Testis (tissue), 3 donors: ENCODE measurements around the gene SIK3. TPM values are rescaled to one million over a fixed set of nuclear protein-coding genes. Genes with fewer than 3 reads are reported as not detected.

Experiments used
- DNase-seq: peaks from one replicate; pipeline ENCODE4 v3.0.0-alpha.2; 2019
- H3K27ac ChIP-seq, 2 donors: fragments of 200-600 bp; sonication (generic); one replicate each; pipeline ENCODE4 v1.5.1; 2019
- H3K27me3 ChIP-seq: fragments of 200-600 bp; sonication (generic); one replicate; pipeline ENCODE4 v1.5.1; 2019
- H3K36me3 ChIP-seq: fragments of 200-600 bp; sonication (generic); one replicate; pipeline ENCODE4 v1.5.1; 2017; ENCODE audit warnings: low read depth; ENCODE audit errors: missing control alignments
- H3K4me1 ChIP-seq: fragments of 200-600 bp; sonication (generic); one replicate; pipeline ENCODE4 v1.5.1; 2019
- H3K4me3 ChIP-seq, 2 donors: fragments of 200-600 bp; sonication (generic); one replicate each; pipeline ENCODE4 v1.5.1; 2017 to 2019
- H3K9me3 ChIP-seq: fragments of 200-600 bp; sonication (generic); one replicate; pipeline ENCODE4 v1.5.1; 2017
- CTCF ChIP-seq, 3 experiments: fragments of 450-650 bp in 2 of 3; fragments of 200-600 bp in 1 of 3; sonication (generic) in 1 of 3; IDR thresholded peaks; one replicate each; pipeline ENCODE4 v1.5.1; 2016 to 2019; ENCODE audit warnings: antibody characterized with exemption in 3 of 3, mild to moderate bottlenecking in 2 of 3, moderate library complexity in 1 of 3
- POLR2A ChIP-seq: fragments of 450-650 bp; IDR thresholded peaks from one replicate; pipeline ENCODE4 v1.6.1; 2017; ENCODE audit warnings: antibody characterized with exemption, mild to moderate bottlenecking, moderate library complexity
- WGBS, 2 donors: methylation state at CpG; one replicate each; pipeline ENCODE4 v1.1.5; 2018; 5-methylcytosine and 5-hydroxymethylcytosine counted together
- intact Hi-C: fragments of 100-400 bp; cut with DNase I; formaldehyde crosslinking; loops from one replicate; pipeline ENCODE4 v1.15.1; 2023; ENCODE audit warnings: low total_unique reads
- polyA plus RNA-seq: library from polyadenylated mRNA; stranded (reverse); fragments of 350-450 nt; fragmentation: Illumina TruSeq; extraction: RNeasy Lipid Tissue Mini Kit (QIAGEN cat#74804); gene quantifications from one replicate; pipeline ENCODE4 v1.2.3, GENCODE V29; 2014; ENCODE audit warnings: low read depth, low replicate concordance; ENCODE audit not compliant: insufficient read depth
- total RNA-seq, 2 donors: library from RNA; depleted of rRNA; stranded (reverse); fragments of >200 nt; gene quantifications; one replicate each; pipeline ENCODE4 v1.2.3, GENCODE V29; 2016

The SIK3 gene
- total and polyA plus RNA-seq, 3 donors from 2014 or later, result 112 to 125 (median 123) TPM

GRCh38 chr11:116906479-116906878, 191.7 kb downstream of the SIK3 start:
- Histone ChIP-seq H3K4me1 (no peaks in the 10 kb centered on the region), H3K27ac (no peak overlapping the region), H3K9me3 (no peaks in the 10 kb centered on the region), H3K4me3 (no peak overlapping the region), H3K27me3 (no peaks in the 10 kb centered on the region), H3K36me3 (no peaks in the 10 kb centered on the region)
- no peak for TF ChIP-seq CTCF (IDR thresholded peaks at IDR 0.05)
- no peak for TF ChIP-seq POLR2A
- intact Hi-C loops, result no loop called here
- WGBS, 2 donors, result 80 to 87% methylated on average over 6 of the region's 6 CpGs
- no peak for DNase-seq

GRCh38 chr11:116903090-116903489, 195.1 kb downstream of the SIK3 start:
- TF ChIP-seq POLR2A, result no peak
- TF ChIP-seq CTCF (IDR thresholded peaks at IDR 0.05), result no peak
- H3K9me3 ChIP-seq, result no peaks in the 10 kb centered on the region
- H3K4me3 ChIP-seq, result no peak overlapping the region
- H3K27ac ChIP-seq, result no peak overlapping the region
- DNase-seq, result no peak
- no peaks in the 10 kb centered on the region for H3K27me3 ChIP-seq
- 75 to 87% methylated on average over 1 of the region's 1 CpG for WGBS, 2 donors
- intact Hi-C loops, result no loop called here
- no peaks in the 10 kb centered on the region for H3K36me3 ChIP-seq
- no peaks in the 10 kb centered on the region for H3K4me1 ChIP-seq

DNA sequence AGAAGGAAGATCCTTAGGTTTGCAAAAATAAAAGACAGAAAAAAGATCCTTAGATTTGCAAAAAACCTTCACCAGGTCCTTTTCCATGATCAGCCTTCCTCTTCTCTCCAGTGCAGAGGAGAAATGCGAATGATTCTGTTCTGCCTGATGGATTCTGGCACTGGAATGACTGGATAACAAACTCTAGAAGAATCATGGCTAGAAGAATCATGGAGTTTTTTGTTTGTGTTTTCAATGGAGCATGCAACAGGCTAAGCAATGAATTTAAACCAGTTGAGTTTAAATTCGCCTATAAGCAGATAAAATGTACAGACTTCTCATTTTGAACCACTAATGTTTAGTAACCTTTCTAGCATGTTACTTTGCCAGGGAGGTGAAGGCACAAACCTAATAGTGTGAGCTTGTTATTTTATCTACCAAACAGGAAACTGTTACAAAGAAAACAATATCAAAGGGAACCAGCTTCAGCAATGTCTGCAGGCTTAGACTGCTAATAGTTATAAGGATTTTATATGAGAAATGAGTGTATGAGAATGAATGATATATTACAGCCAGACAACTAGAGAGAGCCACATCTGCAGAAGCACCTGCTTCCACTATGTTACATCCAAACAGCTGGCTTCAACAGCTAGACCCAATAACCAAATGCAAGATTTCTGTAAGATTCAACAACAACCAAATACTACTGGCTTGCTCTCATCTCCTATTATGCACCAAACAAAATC, 196.1 kb downstream of the SIK3 start:
- no peak overlapping the region for H3K4me3 ChIP-seq
- no peaks in the 10 kb centered on the region for H3K9me3 ChIP-seq
- DNase-seq, result no peak
- no peaks in the 10 kb centered on the region for H3K27me3 ChIP-seq
- WGBS, 2 donors, result 66 to 68% methylated on average over 2 of the region's 2 CpGs
- intact Hi-C loops, result no loop called here
- H3K4me1 ChIP-seq, result no peaks in the 10 kb centered on the region
- no peak overlapping the region for H3K27ac ChIP-seq
- no peak for TF ChIP-seq POLR2A
- TF ChIP-seq CTCF (IDR thresholded peaks at IDR 0.05), result no peak
- H3K36me3 ChIP-seq, result no peaks in the 10 kb centered on the region

- no peak for DNase-seq
- intact Hi-C loops, result no loop called here
- Histone ChIP-seq H3K4me3 (no peak overlapping the region), H3K4me1 (no peaks in the 10 kb centered on the region), H3K9me3 (no peaks in the 10 kb centered on the region), H3K27me3 (no peaks in the 10 kb centered on the region), H3K27ac (no peak overlapping the region), H3K36me3 (no peaks in the 10 kb centered on the region)
- TF ChIP-seq CTCF (IDR thresholded peaks at IDR 0.05) (no peak), POLR2A (no peak)
- 76 to 78% methylated on average over 3 of the region's 3 CpGs for WGBS, 2 donors
Measured at GRCh38 chr11:116901211-116901610, 197.0 kb downstream of the SIK3 start.

- TF ChIP-seq CTCF (IDR thresholded peaks at IDR 0.05) (no peak), POLR2A (no peak)
- Histone ChIP-seq H3K36me3 (no peaks in the 10 kb centered on the region), H3K4me1 (no peaks in the 10 kb centered on the region), H3K27ac (no peak overlapping the region), H3K4me3 (no peak overlapping the region), H3K9me3 (no peaks in the 10 kb centered on the region), H3K27me3 (no peaks in the 10 kb centered on the region)
- intact Hi-C loops, result no loop called here
- 94 to 96% methylated on average over 8 of the region's 8 CpGs for WGBS, 2 donors
- no peak for DNase-seq
Measured at GRCh38 chr11:116896211-116896610, 202.0 kb downstream of the SIK3 start.
